GM23338 (cell line): ENCODE measurements around the gene C2orf49.

Experiments
- CREB1 ChIP-seq: fragments of 250-450 bp; sonication (Bioruptor Pico); IDR thresholded peaks from 2 replicates; pipeline ENCODE4 v1.5.0; 2020; ENCODE audit warnings: low read depth, mild to moderate bottlenecking, moderate library complexity
- EZH2 ChIP-seq: fragments of 200-600 bp; sonication (generic); IDR thresholded peaks from one replicate; pipeline ENCODE4 v1.8.0; 2017; ENCODE audit warnings: antibody characterized with exemption, mild to moderate bottlenecking, low read depth; ENCODE audit not compliant: unreplicated experiment
- EZH2phosphoT487 ChIP-seq: fragments of 200-600 bp; sonication (generic); IDR thresholded peaks from one replicate; pipeline ENCODE4 v1.8.1; 2018; ENCODE audit warnings: antibody characterized with exemption; ENCODE audit not compliant: unreplicated experiment
- JUNB ChIP-seq: IDR thresholded peaks from one replicate; pipeline ENCODE4 v1.6.1; 2016; ENCODE audit warnings: antibody characterized with exemption; ENCODE audit not compliant: unreplicated experiment
- NANOG ChIP-seq: IDR thresholded peaks from 2 replicates; pipeline ENCODE4 v1.6.1; 2016; ENCODE audit warnings: antibody characterized with exemption, borderline replicate concordance
- POLR2AphosphoS5 ChIP-seq: IDR thresholded peaks from 2 replicates; pipeline ENCODE4 v1.6.1; 2016; ENCODE audit warnings: antibody characterized with exemption, low read depth
- STAT1 ChIP-seq: IDR thresholded peaks from one replicate; pipeline ENCODE4 v1.6.1; 2016; ENCODE audit warnings: antibody characterized with exemption; ENCODE audit not compliant: unreplicated experiment
- ZNF114 ChIP-seq: fragments of 250-450 bp; sonication (Bioruptor Pico); IDR thresholded peaks from 2 replicates; pipeline ENCODE4 v1.5.0; 2020; ENCODE audit warnings: mild to moderate bottlenecking, moderate library complexity
- ZNF331 ChIP-seq: fragments of 250-450 bp; sonication (Bioruptor Pico); IDR thresholded peaks from 2 replicates; pipeline ENCODE4 v1.5.0; 2020; ENCODE audit warnings: low read depth, mild to moderate bottlenecking, moderate library complexity
- TF ChIP-seq, protein P1 (sequence below), 2 experiments: fragments of 200-600 bp in 1 of 2; sonication (generic) in 1 of 2; conservative IDR thresholded peaks; 2 replicates each; pipeline versions ENCODE4 v1.5.1 to v1.6.1; 2016 to 2017; ENCODE audit warnings: antibody characterized with exemption in 2 of 2, low read depth in 2 of 2, mild to moderate bottlenecking in 2 of 2, moderate library complexity in 1 of 2
- TF ChIP-seq, protein P2 (sequence below): IDR thresholded peaks from one replicate; pipeline ENCODE4 v1.6.1; 2018; ENCODE audit warnings: antibody characterized with exemption; ENCODE audit not compliant: unreplicated experiment
- TF ChIP-seq, protein P3 (sequence below): fragments of 250-450 bp; sonication (Bioruptor Pico); IDR thresholded peaks from 2 replicates; pipeline ENCODE4 v1.5.0; 2020; ENCODE audit warnings: mild to moderate bottlenecking, moderate library complexity
- TF ChIP-seq, protein P4 (sequence below): IDR thresholded peaks from 2 replicates; pipeline ENCODE4 v1.6.1; 2016; ENCODE audit warnings: antibody characterized with exemption

DNA sequence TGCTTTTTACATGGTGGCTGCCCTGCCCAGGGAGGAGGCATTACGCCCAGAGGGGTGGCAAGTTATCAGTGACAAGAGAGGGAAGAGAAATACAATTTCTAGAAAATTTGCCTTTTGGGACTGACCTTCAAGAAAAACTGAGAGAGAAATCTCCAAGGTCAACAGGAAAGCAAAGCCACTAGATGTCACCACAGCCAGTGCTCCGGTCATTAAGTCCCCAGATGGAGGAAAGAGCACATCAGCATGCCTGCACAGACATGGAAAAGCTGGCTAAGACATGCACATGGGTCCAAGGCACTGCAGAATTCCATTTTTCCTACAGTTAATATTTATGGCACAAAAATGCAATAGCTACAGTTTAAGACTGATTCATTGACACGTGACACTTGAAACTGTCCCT, 40.5 kb downstream of the C2orf49 start:
- TF ChIP-seq POLR2AphosphoS5 = no peak
- no peak for TF ChIP-seq EZH2
- TF ChIP-seq, protein P1, sequence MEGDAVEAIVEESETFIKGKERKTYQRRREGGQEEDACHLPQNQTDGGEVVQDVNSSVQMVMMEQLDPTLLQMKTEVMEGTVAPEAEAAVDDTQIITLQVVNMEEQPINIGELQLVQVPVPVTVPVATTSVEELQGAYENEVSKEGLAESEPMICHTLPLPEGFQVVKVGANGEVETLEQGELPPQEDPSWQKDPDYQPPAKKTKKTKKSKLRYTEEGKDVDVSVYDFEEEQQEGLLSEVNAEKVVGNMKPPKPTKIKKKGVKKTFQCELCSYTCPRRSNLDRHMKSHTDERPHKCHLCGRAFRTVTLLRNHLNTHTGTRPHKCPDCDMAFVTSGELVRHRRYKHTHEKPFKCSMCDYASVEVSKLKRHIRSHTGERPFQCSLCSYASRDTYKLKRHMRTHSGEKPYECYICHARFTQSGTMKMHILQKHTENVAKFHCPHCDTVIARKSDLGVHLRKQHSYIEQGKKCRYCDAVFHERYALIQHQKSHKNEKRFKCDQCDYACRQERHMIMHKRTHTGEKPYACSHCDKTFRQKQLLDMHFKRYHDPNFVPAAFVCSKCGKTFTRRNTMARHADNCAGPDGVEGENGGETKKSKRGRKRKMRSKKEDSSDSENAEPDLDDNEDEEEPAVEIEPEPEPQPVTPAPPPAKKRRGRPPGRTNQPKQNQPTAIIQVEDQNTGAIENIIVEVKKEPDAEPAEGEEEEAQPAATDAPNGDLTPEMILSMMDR (conservative IDR thresholded peaks at IDR 0.05; ENCODE audit: low read depth in 2 of 2) = peak in 1 of 2 experiments; percentile 51; a peak in 2 of 4 replicates
- TF ChIP-seq ZNF331 (CRISPR knock-in tag) = no peak
- no peak for TF ChIP-seq EZH2phosphoT487
- no peak for TF ChIP-seq NANOG
- TF ChIP-seq CREB1 (CRISPR knock-in tag) = no peak
- TF ChIP-seq, protein P2, sequence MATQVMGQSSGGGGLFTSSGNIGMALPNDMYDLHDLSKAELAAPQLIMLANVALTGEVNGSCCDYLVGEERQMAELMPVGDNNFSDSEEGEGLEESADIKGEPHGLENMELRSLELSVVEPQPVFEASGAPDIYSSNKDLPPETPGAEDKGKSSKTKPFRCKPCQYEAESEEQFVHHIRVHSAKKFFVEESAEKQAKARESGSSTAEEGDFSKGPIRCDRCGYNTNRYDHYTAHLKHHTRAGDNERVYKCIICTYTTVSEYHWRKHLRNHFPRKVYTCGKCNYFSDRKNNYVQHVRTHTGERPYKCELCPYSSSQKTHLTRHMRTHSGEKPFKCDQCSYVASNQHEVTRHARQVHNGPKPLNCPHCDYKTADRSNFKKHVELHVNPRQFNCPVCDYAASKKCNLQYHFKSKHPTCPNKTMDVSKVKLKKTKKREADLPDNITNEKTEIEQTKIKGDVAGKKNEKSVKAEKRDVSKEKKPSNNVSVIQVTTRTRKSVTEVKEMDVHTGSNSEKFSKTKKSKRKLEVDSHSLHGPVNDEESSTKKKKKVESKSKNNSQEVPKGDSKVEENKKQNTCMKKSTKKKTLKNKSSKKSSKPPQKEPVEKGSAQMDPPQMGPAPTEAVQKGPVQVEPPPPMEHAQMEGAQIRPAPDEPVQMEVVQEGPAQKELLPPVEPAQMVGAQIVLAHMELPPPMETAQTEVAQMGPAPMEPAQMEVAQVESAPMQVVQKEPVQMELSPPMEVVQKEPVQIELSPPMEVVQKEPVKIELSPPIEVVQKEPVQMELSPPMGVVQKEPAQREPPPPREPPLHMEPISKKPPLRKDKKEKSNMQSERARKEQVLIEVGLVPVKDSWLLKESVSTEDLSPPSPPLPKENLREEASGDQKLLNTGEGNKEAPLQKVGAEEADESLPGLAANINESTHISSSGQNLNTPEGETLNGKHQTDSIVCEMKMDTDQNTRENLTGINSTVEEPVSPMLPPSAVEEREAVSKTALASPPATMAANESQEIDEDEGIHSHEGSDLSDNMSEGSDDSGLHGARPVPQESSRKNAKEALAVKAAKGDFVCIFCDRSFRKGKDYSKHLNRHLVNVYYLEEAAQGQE = no peak
- no peak for TF ChIP-seq ZNF114 (CRISPR knock-in tag)
- TF ChIP-seq, protein P3, sequence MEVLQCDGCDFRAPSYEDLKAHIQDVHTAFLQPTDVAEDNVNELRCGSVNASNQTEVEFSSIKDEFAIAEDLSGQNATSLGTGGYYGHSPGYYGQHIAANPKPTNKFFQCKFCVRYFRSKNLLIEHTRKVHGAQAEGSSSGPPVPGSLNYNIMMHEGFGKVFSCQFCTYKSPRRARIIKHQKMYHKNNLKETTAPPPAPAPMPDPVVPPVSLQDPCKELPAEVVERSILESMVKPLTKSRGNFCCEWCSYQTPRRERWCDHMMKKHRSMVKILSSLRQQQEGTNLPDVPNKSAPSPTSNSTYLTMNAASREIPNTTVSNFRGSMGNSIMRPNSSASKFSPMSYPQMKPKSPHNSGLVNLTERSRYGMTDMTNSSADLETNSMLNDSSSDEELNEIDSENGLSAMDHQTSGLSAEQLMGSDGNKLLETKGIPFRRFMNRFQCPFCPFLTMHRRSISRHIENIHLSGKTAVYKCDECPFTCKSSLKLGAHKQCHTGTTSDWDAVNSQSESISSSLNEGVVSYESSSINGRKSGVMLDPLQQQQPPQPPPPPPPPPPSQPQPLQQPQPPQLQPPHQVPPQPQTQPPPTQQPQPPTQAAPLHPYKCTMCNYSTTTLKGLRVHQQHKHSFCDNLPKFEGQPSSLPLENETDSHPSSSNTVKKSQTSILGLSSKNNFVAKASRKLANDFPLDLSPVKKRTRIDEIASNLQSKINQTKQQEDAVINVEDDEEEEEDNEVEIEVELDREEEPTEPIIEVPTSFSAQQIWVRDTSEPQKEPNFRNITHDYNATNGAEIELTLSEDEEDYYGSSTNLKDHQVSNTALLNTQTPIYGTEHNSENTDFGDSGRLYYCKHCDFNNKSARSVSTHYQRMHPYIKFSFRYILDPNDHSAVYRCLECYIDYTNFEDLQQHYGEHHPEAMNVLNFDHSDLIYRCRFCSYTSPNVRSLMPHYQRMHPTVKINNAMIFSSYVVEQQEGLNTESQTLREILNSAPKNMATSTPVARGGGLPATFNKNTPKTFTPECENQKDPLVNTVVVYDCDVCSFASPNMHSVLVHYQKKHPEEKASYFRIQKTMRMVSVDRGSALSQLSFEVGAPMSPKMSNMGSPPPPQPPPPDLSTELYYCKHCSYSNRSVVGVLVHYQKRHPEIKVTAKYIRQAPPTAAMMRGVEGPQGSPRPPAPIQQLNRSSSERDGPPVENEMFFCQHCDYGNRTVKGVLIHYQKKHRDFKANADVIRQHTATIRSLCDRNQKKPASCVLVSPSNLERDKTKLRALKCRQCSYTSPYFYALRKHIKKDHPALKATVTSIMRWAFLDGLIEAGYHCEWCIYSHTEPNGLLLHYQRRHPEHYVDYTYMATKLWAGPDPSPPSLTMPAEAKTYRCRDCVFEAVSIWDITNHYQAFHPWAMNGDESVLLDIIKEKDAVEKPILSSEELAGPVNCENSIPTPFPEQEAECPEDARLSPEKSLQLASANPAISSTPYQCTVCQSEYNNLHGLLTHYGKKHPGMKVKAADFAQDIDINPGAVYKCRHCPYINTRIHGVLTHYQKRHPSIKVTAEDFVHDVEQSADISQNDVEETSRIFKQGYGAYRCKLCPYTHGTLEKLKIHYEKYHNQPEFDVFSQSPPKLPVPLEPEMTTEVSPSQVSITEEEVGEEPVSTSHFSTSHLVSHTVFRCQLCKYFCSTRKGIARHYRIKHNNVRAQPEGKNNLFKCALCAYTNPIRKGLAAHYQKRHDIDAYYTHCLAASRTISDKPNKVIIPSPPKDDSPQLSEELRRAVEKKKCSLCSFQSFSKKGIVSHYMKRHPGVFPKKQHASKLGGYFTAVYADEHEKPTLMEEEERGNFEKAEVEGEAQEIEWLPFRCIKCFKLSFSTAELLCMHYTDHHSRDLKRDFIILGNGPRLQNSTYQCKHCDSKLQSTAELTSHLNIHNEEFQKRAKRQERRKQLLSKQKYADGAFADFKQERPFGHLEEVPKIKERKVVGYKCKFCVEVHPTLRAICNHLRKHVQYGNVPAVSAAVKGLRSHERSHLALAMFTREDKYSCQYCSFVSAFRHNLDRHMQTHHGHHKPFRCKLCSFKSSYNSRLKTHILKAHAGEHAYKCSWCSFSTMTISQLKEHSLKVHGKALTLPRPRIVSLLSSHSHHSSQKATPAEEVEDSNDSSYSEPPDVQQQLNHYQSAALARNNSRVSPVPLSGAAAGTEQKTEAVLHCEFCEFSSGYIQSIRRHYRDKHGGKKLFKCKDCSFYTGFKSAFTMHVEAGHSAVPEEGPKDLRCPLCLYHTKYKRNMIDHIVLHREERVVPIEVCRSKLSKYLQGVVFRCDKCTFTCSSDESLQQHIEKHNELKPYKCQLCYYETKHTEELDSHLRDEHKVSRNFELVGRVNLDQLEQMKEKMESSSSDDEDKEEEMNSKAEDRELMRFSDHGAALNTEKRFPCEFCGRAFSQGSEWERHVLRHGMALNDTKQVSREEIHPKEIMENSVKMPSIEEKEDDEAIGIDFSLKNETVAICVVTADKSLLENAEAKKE (CRISPR knock-in tag) = no peak
- TF ChIP-seq STAT1 = no peak
- TF ChIP-seq JUNB = no peak
- TF ChIP-seq, protein P4, sequence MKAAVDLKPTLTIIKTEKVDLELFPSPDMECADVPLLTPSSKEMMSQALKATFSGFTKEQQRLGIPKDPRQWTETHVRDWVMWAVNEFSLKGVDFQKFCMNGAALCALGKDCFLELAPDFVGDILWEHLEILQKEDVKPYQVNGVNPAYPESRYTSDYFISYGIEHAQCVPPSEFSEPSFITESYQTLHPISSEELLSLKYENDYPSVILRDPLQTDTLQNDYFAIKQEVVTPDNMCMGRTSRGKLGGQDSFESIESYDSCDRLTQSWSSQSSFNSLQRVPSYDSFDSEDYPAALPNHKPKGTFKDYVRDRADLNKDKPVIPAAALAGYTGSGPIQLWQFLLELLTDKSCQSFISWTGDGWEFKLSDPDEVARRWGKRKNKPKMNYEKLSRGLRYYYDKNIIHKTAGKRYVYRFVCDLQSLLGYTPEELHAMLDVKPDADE = no peak
